ENCODE results near the gene P3H2. TPM values are rescaled to one million over a fixed set of nuclear protein-coding genes. Genes with fewer than 3 reads are reported as not detected.

The P3H2 gene
- total and polyA plus RNA-seq, 2 experiments from 2014 or later = 4.7 to 14.9 TPM

DNA sequence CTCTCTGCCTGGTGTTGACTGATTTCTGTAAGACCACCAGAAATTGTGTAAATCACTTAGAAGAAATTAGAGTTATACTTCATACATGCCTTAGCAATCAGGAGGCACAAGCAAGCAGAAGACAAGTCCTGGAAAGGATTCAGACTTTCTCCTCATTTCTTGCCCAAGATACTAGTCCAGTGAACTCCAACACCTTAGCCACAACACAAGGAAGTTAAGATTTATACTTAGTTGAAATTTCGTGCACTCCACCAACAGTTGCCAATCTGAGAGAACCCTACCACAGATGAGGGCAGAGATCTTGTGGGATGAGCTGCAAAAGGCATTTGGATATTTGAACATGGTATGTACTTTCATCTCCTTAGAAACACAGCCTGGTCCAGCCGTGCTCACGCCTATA lies 2.3 kb downstream of the P3H2 start:
- 0 out of 2 replicates have a peak, but pooled peaks cover 3% of the 10 kb centered on the region for H3K4me1 ChIP-seq (ENCODE audit: insufficient read depth)
- no peak for DNase-seq
- H3K9ac ChIP-seq = no peak overlapping the region
- H3K4me3 ChIP-seq = no peak overlapping the region
- H3K9me3 ChIP-seq (ENCODE audit: low read depth) = no peaks in the 10 kb centered on the region
- no peaks in the 10 kb centered on the region for H3K27me3 ChIP-seq (replicated peaks; ENCODE audit: insufficient read depth)
- H3K9me2 ChIP-seq (ENCODE audit: insufficient read depth) = no peaks in the 10 kb centered on the region
- WGBS, 2 experiments (ENCODE audit: low coverage in 1 of 2, low lambda C conversion rate in 2 of 2, missing lambda C conversion rate in 2 of 2) = 80 to 86% methylated on average over 3 of the region's 3 CpGs
- H3F3A ChIP-seq (ENCODE audit: insufficient read depth) = peaks cover 9% of the 10 kb centered on the region
- in situ Hi-C loops (cut with MboI) = no loop called here
- no peak for TF ChIP-seq EZH2 (IDR thresholded peaks at IDR 0.05; ENCODE audit: insufficient read depth, poor library complexity, severe bottlenecking)
- TF ChIP-seq EZH2phosphoT487 (IDR thresholded peaks at IDR 0.05; ENCODE audit: insufficient read depth, low read depth) = no peak
- H3K27ac ChIP-seq = no peak overlapping the region
- H3K79me2 ChIP-seq (ENCODE audit: insufficient read depth) = no peaks in the 10 kb centered on the region
- H3K4me2 ChIP-seq (ENCODE audit: unreplicated experiment) = no peak overlapping the region
- H3K36me3 ChIP-seq (ENCODE audit: low read depth) = no peaks in the 10 kb centered on the region
- no peak overlapping the region for H2AFZ ChIP-seq
- H4K20me1 ChIP-seq (ENCODE audit: insufficient read depth) = no peaks in the 10 kb centered on the region

DNA sequence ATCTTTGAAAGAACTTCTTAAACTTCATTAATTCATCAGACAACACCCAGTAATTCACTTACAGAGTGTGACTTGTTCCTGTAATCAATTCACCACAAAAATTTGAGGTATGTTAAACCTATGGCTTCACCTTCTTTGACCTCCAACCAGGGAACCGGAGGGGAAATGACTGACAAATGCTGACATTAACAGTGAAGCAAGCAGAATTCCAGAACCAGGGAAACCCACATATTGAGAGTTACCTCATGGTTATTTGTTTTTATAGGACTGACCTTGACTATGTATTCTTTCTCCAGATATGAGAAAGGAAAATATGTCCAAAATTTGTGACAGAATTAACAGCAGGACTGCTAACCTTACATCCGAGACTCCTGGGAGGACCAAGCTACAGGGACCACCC lies 2.7 kb downstream of the P3H2 start:
- in situ Hi-C loops (cut with MboI) = no loop called here
- H3K9me2 ChIP-seq (ENCODE audit: insufficient read depth) = no peaks in the 10 kb centered on the region
- no peak for DNase-seq
- no peak overlapping the region for H3K9ac ChIP-seq
- no peak overlapping the region for H3K4me2 ChIP-seq (ENCODE audit: unreplicated experiment)
- no peaks in the 10 kb centered on the region for H3K9me3 ChIP-seq (ENCODE audit: low read depth)
- peaks cover 9% of the 10 kb centered on the region for H3F3A ChIP-seq (ENCODE audit: insufficient read depth)
- no peaks in the 10 kb centered on the region for H3K27me3 ChIP-seq (replicated peaks; ENCODE audit: insufficient read depth)
- no peak overlapping the region for H3K4me3 ChIP-seq
- no peak overlapping the region for H3K27ac ChIP-seq
- no peak overlapping the region for H2AFZ ChIP-seq
- WGBS, 2 experiments (ENCODE audit: low coverage in 1 of 2, low lambda C conversion rate in 2 of 2, missing lambda C conversion rate in 2 of 2) = 60 to 79% methylated on average over 2 of the region's 2 CpGs
- H4K20me1 ChIP-seq (ENCODE audit: insufficient read depth) = no peaks in the 10 kb centered on the region
- H3K79me2 ChIP-seq (ENCODE audit: insufficient read depth) = no peaks in the 10 kb centered on the region
- no peak for TF ChIP-seq EZH2phosphoT487 (IDR thresholded peaks at IDR 0.05; ENCODE audit: insufficient read depth, low read depth)
- TF ChIP-seq EZH2 (IDR thresholded peaks at IDR 0.05; ENCODE audit: insufficient read depth, poor library complexity, severe bottlenecking) = no peak
- 0 out of 2 replicates have a peak, but pooled peaks cover 3% of the 10 kb centered on the region for H3K4me1 ChIP-seq (ENCODE audit: insufficient read depth)
- H3K36me3 ChIP-seq (ENCODE audit: low read depth) = no peaks in the 10 kb centered on the region

DNA sequence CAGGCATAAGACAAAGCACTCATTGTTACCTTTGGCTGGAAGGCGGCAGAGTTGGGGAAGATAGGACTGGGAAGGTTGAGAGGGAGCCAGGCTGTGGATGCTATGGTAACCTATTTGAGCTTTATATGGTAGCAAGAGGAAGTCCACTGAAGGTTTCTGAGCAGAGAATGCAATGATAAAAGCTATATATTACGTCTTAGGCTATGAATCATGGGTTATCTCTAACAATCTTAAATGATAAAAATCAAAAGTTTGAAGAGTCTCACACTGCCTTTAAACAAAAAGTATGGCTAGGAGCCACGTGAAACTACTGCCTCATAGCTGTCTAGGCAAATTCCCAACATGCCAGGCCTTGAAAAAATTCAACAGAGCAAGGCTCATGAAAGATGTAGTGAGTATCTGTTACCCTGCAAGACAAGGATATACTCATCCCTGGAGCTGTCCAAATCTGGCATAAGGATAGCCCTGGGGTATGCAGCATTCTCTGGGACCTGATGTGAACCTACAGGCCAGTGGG lies 4.1 kb downstream of the P3H2 start:
- no peak overlapping the region for H2AFZ ChIP-seq
- DNase-seq = peak; percentile 40
- H3K27ac ChIP-seq = no peak overlapping the region
- no peak overlapping the region for H3K9ac ChIP-seq
- H4K20me1 ChIP-seq (ENCODE audit: insufficient read depth) = no peaks in the 10 kb centered on the region
- no peaks in the 10 kb centered on the region for H3K36me3 ChIP-seq (ENCODE audit: low read depth)
- H3K4me2 ChIP-seq (ENCODE audit: unreplicated experiment) = no peak overlapping the region
- H3K9me2 ChIP-seq (ENCODE audit: insufficient read depth) = no peaks in the 10 kb centered on the region
- H3K27me3 ChIP-seq (replicated peaks; ENCODE audit: insufficient read depth) = no peaks in the 10 kb centered on the region
- in situ Hi-C loops (cut with MboI) = no loop called here
- peaks cover 9% of the 10 kb centered on the region for H3F3A ChIP-seq (ENCODE audit: insufficient read depth)
- WGBS, 2 experiments (ENCODE audit: low coverage in 1 of 2, low lambda C conversion rate in 2 of 2, missing lambda C conversion rate in 2 of 2) = 75 to 77% methylated on average over 3 of the region's 3 CpGs
- H3K4me1 ChIP-seq (ENCODE audit: insufficient read depth) = no peaks in the 10 kb centered on the region
- H3K9me3 ChIP-seq (ENCODE audit: low read depth) = no peaks in the 10 kb centered on the region
- TF ChIP-seq EZH2phosphoT487 (IDR thresholded peaks at IDR 0.05; ENCODE audit: insufficient read depth, low read depth) (no peak), EZH2 (IDR thresholded peaks at IDR 0.05; ENCODE audit: insufficient read depth, poor library complexity, severe bottlenecking) (no peak)
- no peak overlapping the region for H3K4me3 ChIP-seq
- no peaks in the 10 kb centered on the region for H3K79me2 ChIP-seq (ENCODE audit: insufficient read depth)

DNA sequence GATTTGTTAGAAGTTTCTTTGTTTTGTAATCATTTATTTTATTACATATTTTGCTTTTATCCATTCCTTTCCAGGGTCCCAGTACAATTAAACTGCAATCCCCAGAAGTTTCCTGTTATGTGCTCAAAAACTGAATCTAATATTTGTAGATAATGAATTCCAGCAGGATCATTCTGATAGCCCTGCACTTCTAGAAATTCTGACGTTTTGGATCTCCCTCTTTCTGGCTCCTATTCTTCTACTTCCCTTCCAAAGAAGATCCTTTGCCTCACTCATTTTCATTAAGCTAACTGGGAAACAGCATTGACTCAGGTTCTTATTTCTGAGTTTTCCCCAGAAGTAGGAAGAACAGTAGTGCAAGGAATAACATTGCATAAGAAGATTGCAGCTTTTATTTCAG lies 9.9 kb downstream of the P3H2 start:
- no peaks in the 10 kb centered on the region for H3K9me3 ChIP-seq (ENCODE audit: low read depth)
- H3K27me3 ChIP-seq (replicated peaks; ENCODE audit: insufficient read depth) = no peaks in the 10 kb centered on the region
- H3K4me1 ChIP-seq (ENCODE audit: insufficient read depth) = peaks cover 12% of the 10 kb centered on the region
- H3F3A ChIP-seq (ENCODE audit: insufficient read depth) = peaks cover 9% of the 10 kb centered on the region
- no peak overlapping the region for H3K4me3 ChIP-seq
- H2AFZ ChIP-seq = no peak overlapping the region
- H3K79me2 ChIP-seq (ENCODE audit: insufficient read depth) = no peaks in the 10 kb centered on the region
- no peak overlapping the region for H3K4me2 ChIP-seq (ENCODE audit: unreplicated experiment)
- in situ Hi-C loops (cut with MboI) = no loop called here
- 4 to 12% methylated on average over 1 of the region's 1 CpG for WGBS, 2 experiments (ENCODE audit: low coverage in 1 of 2, low lambda C conversion rate in 2 of 2, missing lambda C conversion rate in 2 of 2)
- no peak for TF ChIP-seq EZH2 (IDR thresholded peaks at IDR 0.05; ENCODE audit: insufficient read depth, poor library complexity, severe bottlenecking)
- TF ChIP-seq EZH2phosphoT487 (IDR thresholded peaks at IDR 0.05; ENCODE audit: insufficient read depth, low read depth) = no peak
- DNase-seq = no peak
- no peaks in the 10 kb centered on the region for H3K36me3 ChIP-seq (ENCODE audit: low read depth)
- H3K27ac ChIP-seq = no peak overlapping the region
- no peak overlapping the region for H3K9ac ChIP-seq
- H3K9me2 ChIP-seq (ENCODE audit: insufficient read depth) = no peaks in the 10 kb centered on the region
- H4K20me1 ChIP-seq (ENCODE audit: insufficient read depth) = no peaks in the 10 kb centered on the region

DNA sequence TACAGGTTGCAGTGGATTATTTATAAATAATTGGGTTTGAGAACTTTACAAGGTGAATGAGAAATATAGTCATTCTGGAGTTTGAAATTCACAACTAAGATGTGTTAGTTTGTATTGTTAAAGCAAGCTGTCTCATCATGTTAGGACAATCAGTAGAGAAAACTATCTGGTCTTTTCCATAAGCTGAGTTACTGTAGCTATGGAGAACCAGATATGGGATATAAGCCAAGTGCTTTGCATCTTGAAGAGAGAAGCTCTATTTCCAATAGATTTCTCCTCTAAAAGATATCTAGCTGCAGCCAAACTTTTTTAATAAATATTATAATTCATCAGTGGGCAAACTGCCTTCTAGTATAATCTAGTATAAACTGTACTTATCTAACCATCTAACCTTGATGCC lies 11.3 kb downstream of the P3H2 start:
- in situ Hi-C loops (cut with MboI) = no loop called here
- Histone ChIP-seq H3K9ac (no peak overlapping the region), H2AFZ (peak overlapping the region; percentile 5; the same call in 1 of the 2 replicates)

More for the DNA sequence above, 11.3 kb downstream of the P3H2 start:
- H3F3A ChIP-seq (ENCODE audit: insufficient read depth) = 0 out of 2 replicates have a peak, but pooled peaks cover 15% of the 10 kb centered on the region
- H3K9me2 ChIP-seq (ENCODE audit: insufficient read depth) = no peaks in the 10 kb centered on the region
- H3K36me3 ChIP-seq (ENCODE audit: low read depth) = no peaks in the 10 kb centered on the region
- TF ChIP-seq EZH2phosphoT487 (IDR thresholded peaks at IDR 0.05; ENCODE audit: insufficient read depth, low read depth) (no peak), EZH2 (IDR thresholded peaks at IDR 0.05; ENCODE audit: insufficient read depth, poor library complexity, severe bottlenecking) (no peak)
- H3K4me1 ChIP-seq (ENCODE audit: insufficient read depth) = peaks cover 13% of the 10 kb centered on the region
- H3K79me2 ChIP-seq (ENCODE audit: insufficient read depth) = no peaks in the 10 kb centered on the region
- H3K9me3 ChIP-seq (ENCODE audit: low read depth) = no peaks in the 10 kb centered on the region
- H3K4me2 ChIP-seq (ENCODE audit: unreplicated experiment) = no peak overlapping the region
- H3K27me3 ChIP-seq (replicated peaks; ENCODE audit: insufficient read depth) = no peaks in the 10 kb centered on the region
- no peaks in the 10 kb centered on the region for H4K20me1 ChIP-seq (ENCODE audit: insufficient read depth)
- DNase-seq = no peak
- no peak overlapping the region for H3K4me3 ChIP-seq
- no peak overlapping the region for H3K27ac ChIP-seq
